Tibial nerve (tissue), 4 donors: ENCODE data around the gene INTS1. TPM values are rescaled to one million over a fixed set of nuclear protein-coding genes. Genes with fewer than 3 reads are reported as not detected.

Source experiments
- DNase-seq, 2 donors: peaks; one replicate each; pipeline ENCODE4 v3.0.0-alpha.2; 2019; ENCODE audit warnings: low spot score in 2 of 2
- H3K27ac ChIP-seq, 4 donors: fragments of 200-600 bp; sonication (generic) in 3 of 4; one replicate each; pipeline ENCODE4 v1.5.1; 2017 to 2019; ENCODE audit warnings: mild to moderate bottlenecking in 1 of 4
- H3K27me3 ChIP-seq, 2 donors: fragments of 200-600 bp; sonication (generic) in 1 of 2; one replicate each; pipeline versions ENCODE4 v1.5.1 to v1.6.0; 2017 to 2019
- H3K36me3 ChIP-seq, 3 donors: fragments of 200-600 bp; sonication (generic); one replicate each; pipeline ENCODE4 v1.5.1; 2018 to 2019
- H3K4me1 ChIP-seq, 4 donors: fragments of 200-600 bp; sonication (generic) in 3 of 4; one replicate each; pipeline ENCODE4 v1.5.1; 2017 to 2019
- H3K4me3 ChIP-seq, 4 donors: fragments of 200-600 bp; sonication (generic) in 3 of 4; one replicate each; pipeline ENCODE4 v1.5.1; 2017 to 2019; ENCODE audit warnings: mild to moderate bottlenecking in 1 of 4, moderate library complexity in 1 of 4
- H3K9me3 ChIP-seq, 4 donors: fragments of 200-600 bp; sonication (generic) in 3 of 4; one replicate each; pipeline ENCODE4 v1.5.1; 2017 to 2019
- EP300 ChIP-seq, 2 donors: sonication (generic); formaldehyde crosslinking; IDR thresholded peaks; one replicate each; pipeline ENCODE4 v1.6.1; 2017; ENCODE audit warnings: antibody characterized with exemption in 2 of 2, mild to moderate bottlenecking in 1 of 2
- POLR2A ChIP-seq, 2 donors: fragments of 450-650 bp; IDR thresholded peaks; one replicate each; pipeline ENCODE4 v1.6.1; 2017; ENCODE audit warnings: antibody characterized with exemption in 2 of 2, mild to moderate bottlenecking in 2 of 2, moderate library complexity in 2 of 2
- WGBS, 2 donors: methylation state at CpG; one replicate each; pipeline ENCODE4 v1.1.5; 2018; 5-methylcytosine and 5-hydroxymethylcytosine counted together
- total RNA-seq, 4 donors: library from RNA; depleted of rRNA; stranded (reverse); fragments of >200 nt; gene quantifications; one replicate each; pipeline ENCODE4 v1.1.0, GENCODE V29; 2016
- TF ChIP-seq, protein P1 (sequence below), 5 experiments: fragments of 200-600 bp in 3 of 5; fragments of 450-650 bp in 2 of 5; sonication (generic) in 3 of 5; IDR thresholded peaks; one replicate each; pipeline ENCODE4 v1.5.1; 2016 to 2019; ENCODE audit warnings: antibody characterized with exemption in 5 of 5, mild to moderate bottlenecking in 3 of 5, moderate library complexity in 2 of 5

Gene INTS1
- total RNA-seq, 4 donors from 2014 or later, result 45.7 to 81.6 (median 52.3) TPM

DNA sequence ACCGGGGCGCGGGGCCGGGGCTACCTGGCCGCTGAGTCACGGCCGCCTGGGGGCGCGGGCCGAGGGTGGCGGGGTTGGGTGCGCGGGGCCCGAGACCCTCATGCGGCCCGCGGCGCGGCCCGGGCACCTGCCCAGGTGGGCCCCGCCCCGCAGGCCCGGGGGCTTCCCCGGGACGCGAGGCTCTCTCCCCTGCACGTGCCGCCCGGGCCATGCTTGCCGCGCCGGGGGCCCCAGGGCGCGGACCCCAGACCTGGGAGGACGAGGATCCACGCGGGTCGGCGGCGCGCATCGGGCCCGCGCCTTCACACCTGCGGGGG is 26.7 kb upstream of the INTS1 start:
- peaks cover 0 to 45% (median 29%) of the 10 kb centered on the region in 4 donors for H3K4me1 ChIP-seq
- DNase-seq, result no peak
- H3K4me3 ChIP-seq, result peak overlapping the region in 3 of 4 donors; percentile 58 to 86 (median 66)
- no peaks in the 10 kb centered on the region for H3K27me3 ChIP-seq
- 0% methylated on average over 1 of the region's 45 CpGs; no CpG with 5 or more reads in 1 of the 2 donors for WGBS, 2 donors
- no peaks in the 10 kb centered on the region for H3K9me3 ChIP-seq
- TF ChIP-seq, protein P1, sequence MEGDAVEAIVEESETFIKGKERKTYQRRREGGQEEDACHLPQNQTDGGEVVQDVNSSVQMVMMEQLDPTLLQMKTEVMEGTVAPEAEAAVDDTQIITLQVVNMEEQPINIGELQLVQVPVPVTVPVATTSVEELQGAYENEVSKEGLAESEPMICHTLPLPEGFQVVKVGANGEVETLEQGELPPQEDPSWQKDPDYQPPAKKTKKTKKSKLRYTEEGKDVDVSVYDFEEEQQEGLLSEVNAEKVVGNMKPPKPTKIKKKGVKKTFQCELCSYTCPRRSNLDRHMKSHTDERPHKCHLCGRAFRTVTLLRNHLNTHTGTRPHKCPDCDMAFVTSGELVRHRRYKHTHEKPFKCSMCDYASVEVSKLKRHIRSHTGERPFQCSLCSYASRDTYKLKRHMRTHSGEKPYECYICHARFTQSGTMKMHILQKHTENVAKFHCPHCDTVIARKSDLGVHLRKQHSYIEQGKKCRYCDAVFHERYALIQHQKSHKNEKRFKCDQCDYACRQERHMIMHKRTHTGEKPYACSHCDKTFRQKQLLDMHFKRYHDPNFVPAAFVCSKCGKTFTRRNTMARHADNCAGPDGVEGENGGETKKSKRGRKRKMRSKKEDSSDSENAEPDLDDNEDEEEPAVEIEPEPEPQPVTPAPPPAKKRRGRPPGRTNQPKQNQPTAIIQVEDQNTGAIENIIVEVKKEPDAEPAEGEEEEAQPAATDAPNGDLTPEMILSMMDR (IDR thresholded peaks at IDR 0.05), result no peak
- no peak for TF ChIP-seq POLR2A (IDR thresholded peaks at IDR 0.05)
- TF ChIP-seq EP300 (IDR thresholded peaks at IDR 0.05), result no peak
- peak overlapping the region; percentile 88 to 100 (median 98) for H3K27ac ChIP-seq
- no peaks in the 10 kb centered on the region for H3K36me3 ChIP-seq

DNA sequence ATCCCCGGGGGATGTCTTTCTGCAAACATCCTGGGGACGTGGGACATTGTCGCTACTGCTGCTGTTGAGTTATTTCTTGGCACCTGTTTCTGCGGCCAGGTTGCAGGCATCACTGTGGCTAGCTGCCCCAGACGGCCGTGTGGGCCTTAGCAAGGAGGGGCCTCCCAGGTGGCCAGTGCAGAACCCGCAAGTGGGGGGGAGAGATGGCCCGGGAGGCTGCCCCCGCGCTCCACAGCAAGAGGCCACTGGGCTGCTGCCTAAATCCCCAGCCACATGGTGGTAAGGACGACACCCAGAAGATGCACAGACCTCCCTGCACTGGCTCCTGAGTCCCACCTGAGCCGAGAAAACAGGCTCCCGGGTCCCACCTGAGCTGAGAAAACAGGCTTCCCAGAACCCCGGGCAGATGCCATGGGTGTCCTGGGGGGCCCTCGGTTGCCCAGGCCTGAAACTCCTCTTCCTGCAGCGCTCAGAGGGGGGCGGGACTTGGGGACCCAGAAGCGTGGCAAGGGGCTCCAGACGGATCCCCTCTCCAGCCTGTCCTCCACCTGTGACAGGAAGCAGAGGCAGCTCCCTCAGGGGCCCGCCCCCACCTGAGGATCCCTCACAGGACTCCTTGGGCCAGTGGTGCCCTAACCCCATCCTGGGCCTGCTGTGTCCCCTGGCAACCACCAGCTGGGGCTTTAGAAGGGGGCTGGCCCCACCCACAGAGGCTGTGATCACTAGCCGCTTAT is 25.4 kb upstream of the INTS1 start:
- H3K36me3 ChIP-seq, result no peaks in the 10 kb centered on the region
- peak overlapping the region in 1 of 4 donors; percentile 86 for H3K4me3 ChIP-seq
- peak overlapping the region in 1 of 4 donors; percentile 100 for H3K27ac ChIP-seq
- DNase-seq, result no peak
- H3K4me1 ChIP-seq, result peaks cover 0 to 35% (median 25%) of the 10 kb centered on the region in 4 donors
- TF ChIP-seq, protein P1 (IDR thresholded peaks at IDR 0.05), result no peak
- TF ChIP-seq POLR2A (IDR thresholded peaks at IDR 0.05) (no peak), EP300 (IDR thresholded peaks at IDR 0.05) (no peak)
- no peaks in the 10 kb centered on the region for H3K27me3 ChIP-seq
- H3K9me3 ChIP-seq, result no peaks in the 10 kb centered on the region
- WGBS, 2 donors, result 73 to 78% methylated on average over 18 to 19 of the region's 21 CpGs

DNA sequence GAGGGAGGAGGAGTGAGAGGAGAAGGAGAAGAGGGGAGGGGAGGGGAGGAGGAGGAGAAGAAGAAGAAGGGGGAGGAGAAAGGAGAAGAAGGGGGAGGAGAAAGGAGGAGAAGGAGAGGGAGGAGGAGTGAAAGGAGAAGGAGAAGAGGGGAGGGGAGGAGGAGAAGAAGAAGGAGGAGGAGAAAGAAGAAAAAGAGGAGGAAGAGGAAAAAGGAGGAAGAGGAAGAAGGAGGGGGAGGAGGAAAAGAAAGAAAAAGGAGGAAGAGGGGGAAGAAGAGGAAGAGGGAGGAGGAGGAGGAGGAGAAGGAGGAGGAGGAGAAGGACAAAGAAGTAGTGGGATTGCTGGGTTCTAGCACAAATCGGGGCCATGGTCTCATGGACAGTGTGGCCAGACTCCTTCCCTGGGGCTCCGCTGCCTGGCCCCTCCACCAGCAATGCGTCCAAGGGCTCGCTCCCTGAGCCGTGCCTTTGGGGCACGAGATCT is 22.1 kb upstream of the INTS1 start:
- 35 to 44% methylated on average over 6 of the region's 6 CpGs for WGBS, 2 donors
- no peak overlapping the region for H3K27ac ChIP-seq
- H3K4me1 ChIP-seq, result peaks cover 0 to 7% (median 5%) of the 10 kb centered on the region in 4 donors
- peaks cover 0 to 7% of the 10 kb centered on the region in 2 donors for H3K27me3 ChIP-seq
- no peaks in the 10 kb centered on the region for H3K36me3 ChIP-seq
- TF ChIP-seq, protein P1 (IDR thresholded peaks at IDR 0.05), result no peak
- TF ChIP-seq EP300 (IDR thresholded peaks at IDR 0.05) (no peak), POLR2A (IDR thresholded peaks at IDR 0.05) (no peak)
- H3K4me3 ChIP-seq, result no peak overlapping the region
- no peak for DNase-seq
- H3K9me3 ChIP-seq, result no peaks in the 10 kb centered on the region

DNA sequence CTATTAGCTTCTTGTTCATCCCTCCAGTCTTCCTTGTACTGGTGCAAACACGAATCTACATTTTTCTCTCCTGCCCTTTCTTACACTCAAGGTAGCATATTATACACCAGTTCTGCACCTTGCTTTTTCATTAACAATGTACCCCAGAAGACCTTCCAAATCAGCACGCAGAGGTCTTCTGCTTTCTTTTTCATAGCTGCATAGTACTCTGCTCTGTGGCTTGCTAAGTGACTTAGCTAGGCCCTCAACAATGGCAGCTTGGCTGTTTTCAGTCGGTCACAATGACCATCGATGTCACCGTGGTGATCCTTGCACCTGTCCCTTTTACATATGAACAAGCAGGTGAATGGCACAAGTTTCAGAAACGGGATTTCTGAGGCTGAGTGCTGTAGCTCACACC is 21.2 kb upstream of the INTS1 start:
- Histone ChIP-seq H3K36me3 (no peaks in the 10 kb centered on the region), H3K4me3 (no peak overlapping the region), H3K4me1 (peaks cover 0 to 7% (median 5%) of the 10 kb centered on the region in 4 donors), H3K27me3 (peaks cover 0 to 7% of the 10 kb centered on the region in 2 donors), H3K9me3 (no peaks in the 10 kb centered on the region), H3K27ac (no peak overlapping the region)
- TF ChIP-seq EP300 (IDR thresholded peaks at IDR 0.05) (no peak), POLR2A (IDR thresholded peaks at IDR 0.05) (no peak)
- TF ChIP-seq, protein P1 (IDR thresholded peaks at IDR 0.05), result no peak
- DNase-seq, result no peak
- 94 to 96% methylated on average over 6 of the region's 6 CpGs for WGBS, 2 donors

DNA sequence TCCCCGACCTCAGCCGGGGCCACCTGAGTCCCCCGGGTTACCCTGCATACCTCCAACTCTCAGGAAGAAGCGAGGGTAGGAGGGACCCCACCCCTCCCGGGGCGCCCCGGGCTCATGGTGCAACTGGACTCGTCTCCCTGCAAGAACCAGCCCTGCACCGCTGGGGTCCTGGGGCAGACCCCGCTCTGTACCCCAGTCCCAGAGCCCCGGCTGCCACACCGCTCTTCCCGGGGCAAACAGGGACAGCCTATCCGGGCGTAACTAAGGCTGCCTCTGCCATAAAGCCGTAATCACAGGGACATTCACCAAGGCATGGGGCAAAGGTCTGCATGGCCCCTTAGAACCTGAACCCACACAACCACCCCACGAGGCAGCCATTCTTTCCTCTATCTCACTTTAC is 19.7 kb upstream of the INTS1 start:
- H3K27ac ChIP-seq, result peak overlapping the region in 1 of 4 donors; percentile 60
- no peak for DNase-seq
- H3K4me3 ChIP-seq, result no peak overlapping the region

More for the DNA sequence above, 19.7 kb upstream of the INTS1 start:
- Histone ChIP-seq H3K36me3 (no peaks in the 10 kb centered on the region), H3K9me3 (peaks cover 0 to 9% (median 0%) of the 10 kb centered on the region in 4 donors), H3K27me3 (peaks cover 0 to 7% of the 10 kb centered on the region in 2 donors), H3K4me1 (no peaks in the 10 kb centered on the region)
- 67 to 69% methylated on average over 8 to 17 of the region's 17 CpGs for WGBS, 2 donors
- TF ChIP-seq POLR2A (IDR thresholded peaks at IDR 0.05) (no peak), EP300 (IDR thresholded peaks at IDR 0.05) (no peak)
- TF ChIP-seq, protein P1 (IDR thresholded peaks at IDR 0.05), result no peak
